GM18907 (cell line): ENCODE measurements around the gene MYO16.

Experiments used
- ATAC-seq: cut with Tn5 transposase; IDR thresholded peaks from one replicate; pipeline ENCODE4 v1.9.1; 2021; ENCODE audit warnings: mild to moderate bottlenecking, moderate library complexity; ENCODE audit not compliant: unreplicated experiment

The MYO16 gene

GRCh38 chr13:109255141-109255856 lies 625.9 kb downstream of the MYO16 start:
- ATAC-seq = no peak

GRCh38 chr13:109256866-109257760 lies 627.7 kb downstream of the MYO16 start:
- no peak for ATAC-seq
